HepG2 (cell line): ENCODE measurements around the gene LAPTM4A. TPM values are rescaled to one million over a fixed set of nuclear protein-coding genes. Genes with fewer than 3 reads are reported as not detected.

ENCODE experiments used
- ATAC-seq: fragments of 200-7000 bp; cut with Tn5 transposase; 3 replicates; pipeline ENCODE4 v1.9.1; 2020; ENCODE audit warnings: mild to moderate bottlenecking, moderate library complexity
- BruUV-seq: library from RNA; stranded (reverse); fragments of 400-500 nt; replicated peaks from 2 replicates; lab custom pipeline; 2021; lab: Mats Ljungman, UMichigan
- CTCF ChIA-PET: fragments of 300-600 bp; formaldehyde crosslinking; extraction: SDS; loops from one replicate; lab custom pipeline; 2021; ENCODE audit warnings: low total read pairs, inconsistent platforms, low intra/inter-chr PET ratio; lab: Yijun Ruan, JAX
- POLR2A ChIA-PET: fragments of 350-600 bp; sonication (Branson Sonifier 250); formaldehyde crosslinking; loops from one replicate; lab custom pipeline; 2020; ENCODE audit warnings: antibody characterized with exemption, inconsistent platforms; lab: Yijun Ruan, JAX
- DNase-seq: peaks from one replicate; pipeline ENCODE4 v3.0.0-alpha.2; 2015; ENCODE audit warnings: low spot score
- FAIRE-seq: peaks from 3 replicates; lab custom pipeline; 2011; peaks lifted over from hg19 to GRCh38; lab: Jason Lieb, UNC
- H2AFZ ChIP-seq: one replicate; pipeline ENCODE4 v1.6.1; 2011; ENCODE audit warnings: low read length, inconsistent platforms
- H3K27ac ChIP-seq: fragments of 300-600 bp; 3 replicates; pipeline ENCODE4 v1.8.0; 2011; ENCODE audit warnings: mixed run types, mild to moderate bottlenecking, mixed read lengths, low read length, inconsistent platforms; ENCODE audit not compliant: insufficient read depth; ENCODE audit errors: extremely low read length
- H3K27me3 ChIP-seq, 2 experiments: fragments of 200-600 bp in 1 of 2; 2 replicates in 1 of 2; 3 replicates in 1 of 2; pipeline versions ENCODE4 v1.6.0 to v1.8.0; 2011; ENCODE audit warnings: low read length in 2 of 2, mild to moderate bottlenecking in 2 of 2, moderate library complexity in 2 of 2, inconsistent platforms in 1 of 2; ENCODE audit not compliant: insufficient read depth in 2 of 2, control insufficient read depth in 1 of 2
- H3K36me3 ChIP-seq, 2 experiments: fragments of 200-600 bp in 1 of 2; replicated peaks in 1 of 2; 2 replicates in 1 of 2; 3 replicates in 1 of 2; pipeline versions ENCODE4 v1.5.1 to v1.8.0; 2011; ENCODE audit warnings: low read length in 2 of 2, inconsistent platforms in 1 of 2; ENCODE audit not compliant: insufficient read depth in 2 of 2, control insufficient read depth in 1 of 2
- H3K4me1 ChIP-seq: 2 replicates; pipeline ENCODE4 v1.5.1; 2012; ENCODE audit warnings: low read length, inconsistent platforms; ENCODE audit not compliant: insufficient read depth
- H3K4me2 ChIP-seq: 2 replicates; pipeline ENCODE4 v1.6.0; 2011; ENCODE audit warnings: low read depth, low read length, inconsistent platforms
- H3K4me3 ChIP-seq, 3 experiments: fragments of 200-600 bp in 1 of 3; sonication (generic), shearing (Covaris generic) in 1 of 3; replicated peaks in 1 of 3; 2 replicates each; pipeline ENCODE4 v1.5.1; 2011 to 2016; ENCODE audit warnings: low read length in 3 of 3, inconsistent platforms in 2 of 3, low read depth in 2 of 3, mild to moderate bottlenecking in 2 of 3, control low read depth in 1 of 3, mixed read lengths in 1 of 3; ENCODE audit not compliant: insufficient read depth in 1 of 3
- H3K79me2 ChIP-seq: one replicate; pipeline ENCODE4 v1.6.1; 2011; ENCODE audit warnings: low read length, inconsistent platforms; ENCODE audit not compliant: insufficient read depth
- H3K9ac ChIP-seq: 2 replicates; pipeline ENCODE4 v1.6.0; 2011; ENCODE audit warnings: mild to moderate bottlenecking, low read depth, low read length, inconsistent platforms; ENCODE audit not compliant: insufficient read depth
- H3K9me3 ChIP-seq: 2 replicates; pipeline ENCODE4 v1.5.1; 2012; ENCODE audit warnings: mild to moderate bottlenecking, low read length
- H4K20me1 ChIP-seq: 2 replicates; pipeline ENCODE4 v1.6.0; 2011; ENCODE audit warnings: inconsistent platforms, mild to moderate bottlenecking, low read length, moderate library complexity; ENCODE audit not compliant: insufficient read depth
- HMG20B ChIP-seq: conservative IDR thresholded peaks from 2 replicates; pipeline ENCODE4 v1.6.1; 2016; ENCODE audit warnings: missing genetic modification reagents, missing compliant biosample characterization
- KLF16 ChIP-seq, 2 experiments: sonication (generic) in 1 of 2; formaldehyde crosslinking in 1 of 2; IDR thresholded peaks; 2 replicates each; pipeline versions ENCODE4 v1.6.1 to v1.8.0; 2016 to 2023; ENCODE audit warnings: missing genetic modification reagents in 2 of 2, missing compliant biosample characterization in 1 of 2
- NR2F2 ChIP-seq: IDR thresholded peaks from 2 replicates; pipeline ENCODE4 v1.6.1; 2012; ENCODE audit warnings: low read depth, inconsistent platforms, borderline replicate concordance
- PTBP1 ChIP-seq: fragments of 200-400 bp; formaldehyde crosslinking; IDR thresholded peaks from 2 replicates; pipeline ENCODE4 v1.6.1; 2018; ENCODE audit warnings: low read length, low read depth; ENCODE audit not compliant: poor library complexity, severe bottlenecking
- REXO4 ChIP-seq: sonication (generic); formaldehyde crosslinking; IDR thresholded peaks from 2 replicates; pipeline ENCODE4 v1.8.0; 2022; ENCODE audit warnings: missing genetic modification reagents, mild to moderate bottlenecking, borderline replicate concordance
- SMAD3 ChIP-seq: sonication (generic); formaldehyde crosslinking; IDR thresholded peaks from 2 replicates; pipeline ENCODE4 v1.4.0; 2020; ENCODE audit warnings: missing genetic modification reagents
- TCF7 ChIP-seq: sonication (generic); IDR thresholded peaks from 2 replicates; pipeline ENCODE4 v1.6.1; 2016; ENCODE audit warnings: antibody characterized with exemption, low read depth
- ZKSCAN8 ChIP-seq: IDR thresholded peaks from 2 replicates; pipeline ENCODE4 v1.6.1; 2016; ENCODE audit warnings: borderline replicate concordance, missing genetic modification reagents, missing compliant biosample characterization
- ZNF24 ChIP-seq: fragments of 450-650 bp; IDR thresholded peaks from 2 replicates; pipeline ENCODE4 v1.6.1; 2017; ENCODE audit warnings: antibody characterized with exemption, mild to moderate bottlenecking
- ZNF337 ChIP-seq: sonication (generic); formaldehyde crosslinking; IDR thresholded peaks from 2 replicates; pipeline ENCODE4 v1.5.1; 2020; ENCODE audit warnings: missing genetic modification reagents, low read depth, mild to moderate bottlenecking, borderline replicate concordance
- ZNF432 ChIP-seq: sonication (generic); formaldehyde crosslinking; IDR thresholded peaks from 2 replicates; pipeline ENCODE4 v1.5.0; 2020; ENCODE audit warnings: missing genetic modification reagents, mild to moderate bottlenecking, borderline replicate concordance
- ZNF567 ChIP-seq: sonication (generic); formaldehyde crosslinking; IDR thresholded peaks from 2 replicates; pipeline ENCODE4 v1.8.1; 2023; ENCODE audit warnings: mild to moderate bottlenecking, missing genetic modification reagents, borderline replicate concordance
- ZNF660 ChIP-seq: sonication (generic); formaldehyde crosslinking; IDR thresholded peaks from 2 replicates; pipeline ENCODE4 v1.5.1; 2020; ENCODE audit warnings: mild to moderate bottlenecking, low read depth, missing genetic modification reagents, borderline replicate concordance
- WGBS: methylation state at CpG from one replicate; pipeline ENCODE4 v1.1.6; 2017; ENCODE audit warnings: low lambda C conversion rate; 5-methylcytosine and 5-hydroxymethylcytosine counted together
- in situ Hi-C: cut with HindIII; loops from 2 replicates; pipeline ENCODE4 v1.10.0; 2017; ENCODE audit warnings: low pct_unique_long_range_greater_than_20kb; ENCODE audit not compliant: extremely low pct_ligation_motif_present
- intact Hi-C: fragments of 100-400 bp; cut with micrococcal nuclease; formaldehyde crosslinking; loops from one replicate; pipeline ENCODE4 v1.10.0; 2022; ENCODE audit not compliant: unreplicated experiment
- polyA plus RNA-seq, 8 experiments: library from polyadenylated mRNA; depleted of rRNA in 3 of 8; stranded (reverse) in 7 of 8; unstranded in 1 of 8; fragments of >200 nt; fragmentation: Illumina TruSeq in 4 of 8; extraction: Trizol in 4 of 8; gene quantifications; 2 replicates each; pipeline versions ENCODE4 v1.2.1 to v1.2.3, GENCODE V29; 2011 to 2016; ENCODE audit warnings: low read depth in 4 of 8, missing spikeins in 1 of 8, mixed read lengths in 1 of 8; ENCODE audit not compliant: insufficient read depth in 1 of 8
- total RNA-seq, 5 experiments: library from RNA; depleted of rRNA; stranded (reverse); fragments of >200 nt; fragmentation: Illumina TruSeq; extraction: Trizol; gene quantifications; 2 replicates each; pipeline ENCODE4 v1.2.3, GENCODE V29; 2016; ENCODE audit warnings: low read depth in 1 of 5
- TF ChIP-seq, protein P1 (sequence below): sonication (generic); formaldehyde crosslinking; IDR thresholded peaks from 2 replicates; pipeline ENCODE4 v1.8.0; 2022; ENCODE audit warnings: missing genetic modification reagents, mild to moderate bottlenecking, borderline replicate concordance
- TF ChIP-seq, protein P2 (sequence below): sonication (generic); formaldehyde crosslinking; conservative IDR thresholded peaks from 2 replicates; pipeline ENCODE4 v1.4.0; 2020; ENCODE audit warnings: mild to moderate bottlenecking, missing genetic modification reagents, moderate library complexity
- TF ChIP-seq, protein P3 (sequence below): sonication (generic); formaldehyde crosslinking; conservative IDR thresholded peaks from 2 replicates; pipeline ENCODE4 v1.4.0; 2020; ENCODE audit warnings: missing genetic modification reagents

LAPTM4A gene
- total and polyA plus RNA-seq, 2 of the 13 experiments (the other 11 are each of a cell fraction or from before 2014, with no cell fraction given) = 116 to 558 TPM

DNA sequence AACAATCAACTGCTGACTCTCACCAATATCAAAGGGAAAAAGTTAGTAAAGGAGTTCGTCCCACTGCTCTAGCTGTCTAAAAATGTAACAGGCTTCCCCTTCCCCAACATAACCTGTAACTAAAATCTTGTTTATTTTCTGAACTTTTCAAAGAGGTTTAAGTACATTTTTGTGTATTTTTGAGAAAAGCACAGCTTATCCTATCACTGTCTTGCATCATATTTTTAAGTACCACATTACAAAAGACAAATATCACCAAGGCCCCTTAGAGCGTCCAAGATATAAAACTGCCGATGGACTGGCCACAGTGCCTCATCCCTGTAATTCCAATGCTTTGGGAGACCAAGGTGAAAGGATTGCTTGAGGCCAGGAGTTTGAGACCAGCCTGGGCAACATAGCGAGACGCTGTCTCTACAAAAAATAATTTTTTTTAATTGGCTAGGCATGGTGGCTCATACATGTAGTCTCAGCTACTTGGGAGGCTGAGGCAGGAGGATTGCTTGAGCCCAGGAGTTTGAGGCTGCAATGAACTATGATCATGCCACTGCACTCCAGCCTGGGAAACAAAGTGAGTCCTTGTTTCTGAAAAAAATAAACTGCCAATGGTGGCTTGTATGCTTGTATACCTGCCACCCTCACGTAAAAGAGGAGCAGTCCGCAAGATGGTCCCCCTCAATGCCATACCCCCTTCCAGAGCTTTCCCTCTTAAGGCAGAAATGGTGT is 21.2 kb upstream of the LAPTM4A start:
- intact Hi-C loops = no loop called here
- CTCF ChIA-PET = interaction anchor here (1.3 kb wide), 1 partner anchor 21 kb away, joined by 3 read pairs; no protein-coding TSS in a partner anchor
- Histone ChIP-seq H3K4me1 (peaks cover 67% of the 10 kb centered on the region), H3K36me3 (no peaks in the 10 kb centered on the region), H3K79me2 (no peaks in the 10 kb centered on the region), H3K9ac (peak overlapping the region; percentile 45), H2AFZ (peak overlapping the region; percentile 73), H3K27ac (no peak overlapping the region), H4K20me1 (no peaks in the 10 kb centered on the region), H3K9me3 (no peaks in the 10 kb centered on the region), H3K4me2 (peak overlapping the region; percentile 87), H3K4me3 (peak overlapping the region; percentile 50 to 60 (median 51); a peak in 5 of 6 replicates), H3K27me3 (no peaks in the 10 kb centered on the region; a peak in 1 of 5 replicates)
- DNase-seq (no peak), ATAC-seq (peak; percentile 11; the same call in 2 of the 3 replicates), FAIRE-seq (no peak)
- in situ Hi-C loops = no loop called here
- WGBS = 59% methylated on average over 7 of the region's 7 CpGs
- no TSS peak for BruUV-seq
- POLR2A ChIA-PET = interaction anchor here (6.4 kb wide), 1 partner anchor 21 kb away, joined by 45 read pairs; the partner anchor contains the start of gene LAPTM4A
- TF ChIP-seq, protein P1, sequence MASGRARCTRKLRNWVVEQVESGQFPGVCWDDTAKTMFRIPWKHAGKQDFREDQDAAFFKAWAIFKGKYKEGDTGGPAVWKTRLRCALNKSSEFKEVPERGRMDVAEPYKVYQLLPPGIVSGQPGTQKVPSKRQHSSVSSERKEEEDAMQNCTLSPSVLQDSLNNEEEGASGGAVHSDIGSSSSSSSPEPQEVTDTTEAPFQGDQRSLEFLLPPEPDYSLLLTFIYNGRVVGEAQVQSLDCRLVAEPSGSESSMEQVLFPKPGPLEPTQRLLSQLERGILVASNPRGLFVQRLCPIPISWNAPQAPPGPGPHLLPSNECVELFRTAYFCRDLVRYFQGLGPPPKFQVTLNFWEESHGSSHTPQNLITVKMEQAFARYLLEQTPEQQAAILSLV (CRISPR knock-in tag) = no peak
- 0 out of 4 replicates have a peak, but pooled peaks of 1 of the 2 experiments have one; percentile 23 for TF ChIP-seq KLF16 (CRISPR knock-in tag; IDR thresholded peaks at IDR 0.05)
- no peak for TF ChIP-seq HMG20B (CRISPR knock-in tag)
- TF ChIP-seq NR2F2 = no peak
- TF ChIP-seq ZNF567 (CRISPR knock-in tag) = no peak
- TF ChIP-seq PTBP1 = no peak
- no peak for TF ChIP-seq ZNF432 (CRISPR knock-in tag)
- TF ChIP-seq, protein P2, sequence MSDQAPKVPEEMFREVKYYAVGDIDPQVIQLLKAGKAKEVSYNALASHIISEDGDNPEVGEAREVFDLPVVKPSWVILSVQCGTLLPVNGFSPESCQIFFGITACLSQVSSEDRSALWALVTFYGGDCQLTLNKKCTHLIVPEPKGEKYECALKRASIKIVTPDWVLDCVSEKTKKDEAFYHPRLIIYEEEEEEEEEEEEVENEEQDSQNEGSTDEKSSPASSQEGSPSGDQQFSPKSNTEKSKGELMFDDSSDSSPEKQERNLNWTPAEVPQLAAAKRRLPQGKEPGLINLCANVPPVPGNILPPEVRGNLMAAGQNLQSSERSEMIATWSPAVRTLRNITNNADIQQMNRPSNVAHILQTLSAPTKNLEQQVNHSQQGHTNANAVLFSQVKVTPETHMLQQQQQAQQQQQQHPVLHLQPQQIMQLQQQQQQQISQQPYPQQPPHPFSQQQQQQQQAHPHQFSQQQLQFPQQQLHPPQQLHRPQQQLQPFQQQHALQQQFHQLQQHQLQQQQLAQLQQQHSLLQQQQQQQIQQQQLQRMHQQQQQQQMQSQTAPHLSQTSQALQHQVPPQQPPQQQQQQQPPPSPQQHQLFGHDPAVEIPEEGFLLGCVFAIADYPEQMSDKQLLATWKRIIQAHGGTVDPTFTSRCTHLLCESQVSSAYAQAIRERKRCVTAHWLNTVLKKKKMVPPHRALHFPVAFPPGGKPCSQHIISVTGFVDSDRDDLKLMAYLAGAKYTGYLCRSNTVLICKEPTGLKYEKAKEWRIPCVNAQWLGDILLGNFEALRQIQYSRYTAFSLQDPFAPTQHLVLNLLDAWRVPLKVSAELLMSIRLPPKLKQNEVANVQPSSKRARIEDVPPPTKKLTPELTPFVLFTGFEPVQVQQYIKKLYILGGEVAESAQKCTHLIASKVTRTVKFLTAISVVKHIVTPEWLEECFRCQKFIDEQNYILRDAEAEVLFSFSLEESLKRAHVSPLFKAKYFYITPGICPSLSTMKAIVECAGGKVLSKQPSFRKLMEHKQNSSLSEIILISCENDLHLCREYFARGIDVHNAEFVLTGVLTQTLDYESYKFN (CRISPR knock-in tag) = peak; percentile 9; the same call in 1 of the 2 replicates
- no peak for TF ChIP-seq ZNF337
- TF ChIP-seq SMAD3 (CRISPR knock-in tag) = no peak
- no peak for TF ChIP-seq ZNF660 (CRISPR knock-in tag)
- TF ChIP-seq ZKSCAN8 (CRISPR knock-in tag) = no peak
- no peak for TF ChIP-seq ZNF24
- TF ChIP-seq TCF7 = no peak
- TF ChIP-seq, protein P3, sequence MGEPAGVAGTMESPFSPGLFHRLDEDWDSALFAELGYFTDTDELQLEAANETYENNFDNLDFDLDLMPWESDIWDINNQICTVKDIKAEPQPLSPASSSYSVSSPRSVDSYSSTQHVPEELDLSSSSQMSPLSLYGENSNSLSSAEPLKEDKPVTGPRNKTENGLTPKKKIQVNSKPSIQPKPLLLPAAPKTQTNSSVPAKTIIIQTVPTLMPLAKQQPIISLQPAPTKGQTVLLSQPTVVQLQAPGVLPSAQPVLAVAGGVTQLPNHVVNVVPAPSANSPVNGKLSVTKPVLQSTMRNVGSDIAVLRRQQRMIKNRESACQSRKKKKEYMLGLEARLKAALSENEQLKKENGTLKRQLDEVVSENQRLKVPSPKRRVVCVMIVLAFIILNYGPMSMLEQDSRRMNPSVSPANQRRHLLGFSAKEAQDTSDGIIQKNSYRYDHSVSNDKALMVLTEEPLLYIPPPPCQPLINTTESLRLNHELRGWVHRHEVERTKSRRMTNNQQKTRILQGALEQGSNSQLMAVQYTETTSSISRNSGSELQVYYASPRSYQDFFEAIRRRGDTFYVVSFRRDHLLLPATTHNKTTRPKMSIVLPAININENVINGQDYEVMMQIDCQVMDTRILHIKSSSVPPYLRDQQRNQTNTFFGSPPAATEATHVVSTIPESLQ (CRISPR knock-in tag) = no peak
- TF ChIP-seq REXO4 (CRISPR knock-in tag) = no peak
